Amniotic epithelial cell (primary cell): ENCODE measurements around the gene FMO2.

Experiments used
- DNase-seq: peaks from one replicate; pipeline ENCODE4 v3.0.0-alpha.2; 2010; ENCODE audit warnings: low read depth

The FMO2 gene

DNA sequence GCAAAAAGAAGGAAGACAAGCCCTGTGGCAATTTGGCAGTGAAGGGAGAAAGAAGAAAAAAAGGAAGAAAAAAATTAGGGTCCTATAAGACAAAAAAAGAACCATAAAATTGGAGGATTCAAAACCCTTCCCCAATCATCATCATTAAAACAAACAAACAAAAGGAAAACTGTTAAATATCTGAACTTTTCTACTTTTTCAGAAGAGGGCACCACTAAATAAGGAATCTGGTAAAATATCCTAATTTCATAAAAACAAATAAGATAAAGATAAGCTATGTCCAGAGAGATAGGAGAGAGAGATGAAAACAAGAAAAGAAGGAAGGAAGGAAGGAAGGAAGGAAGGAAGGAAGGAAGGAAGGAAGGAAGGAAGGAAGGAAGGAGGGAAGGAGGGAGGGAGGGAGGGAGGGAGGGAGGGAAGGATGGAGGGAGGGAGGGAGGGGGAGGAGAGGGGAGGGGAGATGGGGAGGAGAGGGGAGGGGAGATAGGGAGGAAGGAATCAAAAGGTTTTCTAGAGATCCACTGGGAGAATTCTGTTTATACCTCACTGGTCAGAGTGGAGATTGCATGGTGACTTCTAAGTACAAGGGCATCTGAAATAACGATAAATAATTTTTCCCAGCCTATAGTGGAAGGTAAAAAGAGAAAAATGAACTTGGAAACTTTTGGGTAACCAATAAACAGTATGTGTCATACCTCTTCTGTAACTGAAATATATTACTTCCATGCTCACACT is 10.4 kb upstream of the FMO2 start:
- DNase-seq = no peak

DNA sequence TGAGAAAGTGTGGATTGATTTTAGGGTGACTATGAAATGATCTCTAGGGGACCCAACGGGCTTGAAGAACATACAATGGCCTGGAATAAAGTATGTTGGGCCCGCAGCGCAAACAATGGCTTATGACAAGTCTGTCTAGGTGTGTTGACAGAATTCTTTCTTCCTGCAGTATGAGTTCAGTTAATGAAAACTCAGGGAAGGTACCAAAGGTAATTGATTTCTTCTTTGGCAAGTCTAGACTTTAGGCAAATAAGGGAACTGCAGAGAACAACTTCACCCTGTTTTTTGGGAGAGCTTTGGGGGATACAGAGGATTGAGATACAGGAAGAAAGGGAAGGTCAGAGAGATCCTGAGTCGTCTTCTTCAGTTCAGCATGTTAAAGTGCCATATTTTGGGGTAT is 7.8 kb upstream of the FMO2 start:
- no peak for DNase-seq

DNA sequence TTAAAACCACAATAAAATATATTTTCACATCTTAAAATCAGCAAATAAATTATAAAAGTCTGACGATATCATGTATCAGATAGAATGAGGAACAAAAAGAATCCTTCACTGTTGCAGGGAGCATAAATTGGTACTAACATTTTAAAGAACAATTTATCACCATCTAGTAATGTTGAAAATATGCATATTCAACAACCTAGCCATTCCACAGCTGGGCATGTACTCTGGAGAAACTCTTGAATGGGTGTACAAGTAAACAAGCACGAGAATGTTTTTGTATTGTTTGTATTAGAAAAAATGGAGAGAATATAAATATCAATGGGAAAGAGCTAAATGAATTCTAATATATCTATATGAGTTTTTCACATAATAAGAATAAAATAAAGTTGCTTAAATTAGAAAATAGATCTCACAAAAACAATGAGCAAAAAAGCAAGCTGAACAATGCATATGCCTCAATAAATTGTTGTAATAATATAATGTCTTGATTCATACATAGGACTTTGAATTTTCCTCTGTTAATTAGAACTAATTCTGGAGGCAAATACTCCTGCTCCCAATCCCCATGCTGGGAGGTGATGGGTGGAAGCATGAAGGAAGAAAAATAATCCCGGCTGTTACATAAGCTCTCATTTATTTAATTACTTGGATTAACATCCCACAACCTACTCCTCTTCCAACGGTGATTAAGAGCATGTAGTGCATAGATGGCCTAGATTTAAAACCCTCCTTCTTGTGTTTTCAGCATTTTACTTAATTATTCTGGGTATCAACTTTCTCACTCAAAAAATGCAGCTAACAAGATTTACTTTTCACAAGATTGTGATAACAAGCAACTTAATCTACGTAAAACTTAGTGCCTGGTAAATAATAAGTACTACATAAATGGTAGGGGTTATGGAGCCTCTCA is 5.5 kb upstream of the FMO2 start:
- no peak for DNase-seq

DNA sequence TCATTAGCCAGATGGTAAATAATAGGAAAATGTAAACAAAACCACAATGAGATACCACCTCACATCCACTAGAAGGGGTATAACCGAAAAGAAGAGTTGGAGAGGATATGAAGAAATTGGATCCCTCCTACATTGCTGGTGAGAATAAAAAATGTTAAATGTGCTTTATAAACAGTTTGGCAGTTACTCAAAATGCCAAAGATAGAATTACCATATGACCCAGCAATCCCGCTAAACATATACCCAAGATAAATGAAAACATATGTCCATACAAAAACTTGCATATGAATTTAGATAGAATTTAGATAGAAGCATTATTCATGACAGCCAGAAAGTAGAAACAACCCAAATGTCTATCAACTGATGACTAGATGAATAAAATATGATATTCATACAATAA is 4.4 kb upstream of the FMO2 start:
- no peak for DNase-seq

DNA sequence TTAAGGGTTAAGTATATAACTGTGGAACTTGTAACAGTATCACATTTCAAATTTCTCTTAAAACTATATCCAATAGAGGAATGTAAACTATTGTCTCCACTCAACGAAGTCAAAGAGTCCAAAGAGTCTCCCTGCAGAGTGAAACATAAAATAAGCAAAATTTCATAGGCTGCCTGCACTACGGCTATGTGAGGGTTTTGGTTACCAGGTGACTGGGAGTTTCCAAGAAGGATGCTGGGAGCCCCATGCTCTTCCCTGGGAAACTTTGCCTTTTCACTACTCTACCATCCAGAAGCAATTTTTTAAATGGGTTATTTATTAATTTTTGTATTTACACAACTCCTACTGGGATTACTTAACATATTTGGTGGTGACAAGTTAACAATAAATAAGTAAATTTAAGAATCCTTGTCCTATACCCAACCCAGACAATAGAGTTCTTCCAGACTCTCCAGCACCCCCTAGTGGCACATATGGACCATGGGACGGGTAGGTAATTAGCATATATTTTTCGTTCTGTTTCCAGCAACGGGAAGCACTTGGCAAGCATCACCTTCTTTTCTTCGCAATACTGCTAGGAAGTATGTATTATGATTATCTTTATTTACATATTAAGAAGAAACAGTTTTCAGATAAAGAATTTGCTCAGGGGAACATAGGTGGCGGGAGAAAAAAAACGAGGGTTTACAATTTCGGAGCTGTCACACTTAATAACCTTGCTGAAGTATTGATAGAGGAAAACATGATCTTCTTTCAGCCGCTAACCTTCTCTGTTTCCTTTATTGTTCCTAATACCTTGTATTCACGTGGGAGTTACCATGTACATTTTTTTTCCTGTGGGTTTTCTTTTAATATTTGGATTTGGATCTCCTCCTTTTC is 3.5 kb downstream of the FMO2 start:
- DNase-seq = peak; percentile 45

DNA sequence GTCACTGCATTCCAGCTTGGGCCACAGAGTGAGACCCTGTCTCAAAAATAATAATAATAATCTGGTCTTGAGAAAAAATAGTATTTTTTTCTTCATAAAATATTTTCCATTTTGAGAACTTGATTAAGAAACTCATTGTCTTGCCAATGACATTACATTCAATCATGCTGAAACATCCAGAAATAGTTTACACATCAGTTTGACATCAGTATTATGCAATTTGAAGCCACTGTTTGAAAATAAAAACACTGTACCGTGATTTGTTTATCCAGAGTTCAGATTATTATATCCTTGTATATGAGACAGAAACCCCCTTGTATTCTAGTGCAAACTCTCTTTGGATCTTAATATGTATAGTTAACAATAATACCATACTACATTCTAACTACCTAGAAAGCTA is 6.9 kb downstream of the FMO2 start:
- no peak for DNase-seq

DNA sequence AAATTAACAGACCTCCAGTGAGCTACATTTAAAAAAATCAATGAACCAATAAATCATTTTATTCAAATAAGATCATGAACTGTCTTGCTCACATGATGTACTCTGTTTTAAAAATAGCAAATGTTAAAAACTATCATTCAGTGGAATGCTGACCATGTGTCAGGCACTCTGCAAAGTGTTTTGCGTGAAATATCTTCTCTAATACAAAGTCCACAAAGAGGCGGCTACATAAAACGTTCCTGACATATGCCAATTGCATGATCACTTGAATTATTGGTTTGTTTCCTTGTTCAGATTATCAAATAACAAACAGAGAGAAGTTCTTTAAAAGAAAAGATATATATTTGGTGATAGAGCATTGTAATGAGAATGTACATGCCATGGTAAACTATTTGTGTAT is 10.7 kb downstream of the FMO2 start:
- no peak for DNase-seq

DNA sequence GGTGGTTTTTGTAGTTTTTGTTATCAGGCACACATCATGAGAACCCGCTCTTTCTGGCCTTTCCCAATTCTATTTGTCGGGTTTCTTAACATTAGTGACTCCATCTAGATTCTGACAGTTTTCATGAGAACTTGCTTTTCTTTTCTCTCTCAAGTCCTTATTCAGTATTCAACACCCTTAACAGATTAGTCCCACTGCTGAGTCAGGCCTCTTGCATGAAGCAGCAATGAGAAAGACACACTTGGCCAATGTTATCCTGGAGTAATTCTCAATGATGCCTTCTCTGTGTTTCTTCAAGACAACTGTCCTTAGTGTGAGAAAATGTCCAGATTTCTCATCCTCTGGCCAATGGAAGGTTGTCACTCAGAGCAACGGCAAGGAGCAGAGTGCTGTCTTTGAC is 11.3 kb downstream of the FMO2 start:
- DNase-seq = no peak

DNA sequence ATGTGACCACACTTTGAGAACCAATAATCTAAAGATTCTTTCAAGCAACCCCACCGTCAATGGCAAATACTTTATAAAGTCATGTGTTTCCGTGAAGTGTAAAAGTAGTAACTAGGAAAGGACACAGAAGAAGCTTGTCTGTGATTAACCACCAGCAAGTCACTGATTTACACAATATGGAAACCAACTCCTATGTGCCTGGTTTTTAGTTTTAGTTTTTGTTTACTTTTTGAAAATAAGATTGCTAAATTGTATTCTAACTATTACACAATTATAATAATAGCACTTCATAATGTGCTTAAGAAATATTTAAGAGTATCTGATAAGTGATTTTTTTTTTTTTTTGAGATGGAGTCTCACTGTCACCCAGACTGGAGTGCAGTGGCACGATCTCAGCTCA is 13.0 kb downstream of the FMO2 start:
- no peak for DNase-seq

DNA sequence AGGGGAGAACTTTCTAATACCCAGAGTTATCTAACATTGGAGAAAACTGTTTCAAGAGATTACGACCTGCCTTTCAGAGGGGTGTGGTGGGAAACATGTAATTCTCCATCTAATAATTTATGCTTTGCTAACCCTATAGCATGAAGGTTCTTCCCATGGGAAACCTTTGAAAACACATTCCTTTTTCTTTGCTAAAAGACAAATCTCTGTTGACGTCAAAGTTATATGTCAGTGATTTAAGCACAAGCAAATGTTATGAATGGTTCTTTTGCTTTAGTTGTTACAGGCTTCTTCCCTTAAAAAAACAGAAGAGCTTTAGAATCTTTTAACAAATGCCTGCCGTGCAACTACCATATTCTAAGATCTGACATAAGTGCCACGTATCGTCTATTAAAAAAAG is 19.2 kb downstream of the FMO2 start:
- no peak for DNase-seq

DNA sequence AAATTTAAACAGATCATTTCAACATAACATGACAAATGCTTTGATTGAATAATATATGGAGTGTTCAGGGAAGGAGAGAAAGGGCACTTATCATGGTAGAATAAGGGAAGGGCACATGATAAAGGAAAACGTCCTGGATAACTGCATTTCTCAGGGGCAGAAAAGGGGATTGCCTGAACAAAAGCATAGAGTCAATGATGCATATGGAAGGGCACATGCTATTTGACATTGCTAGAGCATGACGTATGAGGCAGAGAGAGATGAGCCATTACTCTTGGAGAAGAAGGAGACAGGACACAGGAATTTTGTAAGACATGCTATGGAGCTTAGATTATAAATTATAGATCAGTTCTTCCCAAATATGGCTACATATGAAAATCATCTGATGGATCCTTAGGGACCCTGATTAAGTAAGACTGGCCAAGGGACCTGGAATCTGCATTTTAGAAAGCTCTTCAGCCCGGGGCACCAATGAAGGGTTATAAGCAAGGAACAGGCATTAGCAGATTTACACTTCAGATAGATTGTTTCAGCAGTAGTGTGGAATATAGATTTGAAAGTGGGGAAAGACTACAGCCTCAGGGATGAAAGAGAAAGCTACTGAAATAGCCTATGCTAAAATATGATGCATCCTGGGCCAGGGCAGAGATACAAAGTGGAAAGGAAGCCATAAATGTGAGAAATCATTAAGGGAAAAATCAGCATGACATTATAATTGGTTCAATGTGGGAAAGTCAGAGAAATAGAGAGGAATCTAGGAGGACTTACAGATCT is 21.3 kb downstream of the FMO2 start:
- no peak for DNase-seq

DNA sequence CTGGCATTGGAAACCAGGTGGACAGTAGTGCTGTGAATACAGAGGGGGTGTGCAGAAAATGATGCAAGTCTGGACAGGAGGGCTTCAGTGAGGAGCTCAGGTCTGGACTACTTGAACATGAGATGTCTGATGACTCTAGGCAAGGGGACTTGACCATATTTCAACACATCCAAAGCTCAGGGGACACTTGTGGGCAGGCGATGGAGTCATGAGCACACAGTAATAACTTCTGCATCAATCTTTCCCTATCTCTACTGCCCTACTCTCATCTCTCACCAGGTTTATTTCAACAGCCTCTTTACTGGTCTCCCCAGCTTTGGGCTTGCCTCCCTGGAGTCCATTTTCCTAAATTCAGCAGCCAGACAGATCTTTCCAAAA is 21.9 kb downstream of the FMO2 start:
- no peak for DNase-seq

DNA sequence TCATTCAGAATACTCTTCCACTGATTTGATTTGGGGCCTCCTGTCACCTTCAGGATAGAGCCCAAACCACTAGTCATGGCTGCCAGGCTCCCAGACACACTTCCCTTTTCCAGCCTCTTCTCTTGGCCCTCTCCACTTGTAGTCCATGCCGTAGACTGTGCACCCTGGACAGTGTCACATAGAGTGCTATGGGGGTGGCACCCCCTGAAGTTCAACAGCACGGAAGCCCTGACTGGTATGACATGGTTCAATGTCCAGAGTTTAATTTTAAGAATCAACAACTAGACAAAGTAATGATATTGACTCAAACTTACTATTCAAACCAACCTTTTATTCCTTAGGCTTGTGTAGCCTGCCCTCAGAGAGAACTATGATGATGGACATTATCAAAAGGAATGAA is 22.3 kb downstream of the FMO2 start:
- DNase-seq = no peak

DNA sequence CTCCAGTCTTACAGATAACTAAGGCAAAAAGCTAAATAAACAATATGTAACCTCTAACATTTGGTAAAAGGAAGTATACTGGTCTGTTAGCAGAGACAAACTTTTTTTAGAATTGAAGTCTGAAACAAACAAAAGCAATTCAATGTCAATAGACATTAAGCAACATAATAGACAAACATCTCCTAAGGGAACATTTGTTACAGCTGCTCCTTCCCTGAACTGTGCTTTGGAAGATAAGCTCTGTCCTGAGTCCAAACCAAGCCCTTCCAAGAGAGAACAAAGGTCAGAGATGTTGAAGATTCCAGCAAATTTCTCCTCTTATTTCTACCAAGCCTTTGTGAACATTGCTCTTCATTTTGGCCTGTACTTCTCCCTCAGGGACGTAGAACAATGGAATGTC is 25.3 kb downstream of the FMO2 start:
- no peak for DNase-seq

DNA sequence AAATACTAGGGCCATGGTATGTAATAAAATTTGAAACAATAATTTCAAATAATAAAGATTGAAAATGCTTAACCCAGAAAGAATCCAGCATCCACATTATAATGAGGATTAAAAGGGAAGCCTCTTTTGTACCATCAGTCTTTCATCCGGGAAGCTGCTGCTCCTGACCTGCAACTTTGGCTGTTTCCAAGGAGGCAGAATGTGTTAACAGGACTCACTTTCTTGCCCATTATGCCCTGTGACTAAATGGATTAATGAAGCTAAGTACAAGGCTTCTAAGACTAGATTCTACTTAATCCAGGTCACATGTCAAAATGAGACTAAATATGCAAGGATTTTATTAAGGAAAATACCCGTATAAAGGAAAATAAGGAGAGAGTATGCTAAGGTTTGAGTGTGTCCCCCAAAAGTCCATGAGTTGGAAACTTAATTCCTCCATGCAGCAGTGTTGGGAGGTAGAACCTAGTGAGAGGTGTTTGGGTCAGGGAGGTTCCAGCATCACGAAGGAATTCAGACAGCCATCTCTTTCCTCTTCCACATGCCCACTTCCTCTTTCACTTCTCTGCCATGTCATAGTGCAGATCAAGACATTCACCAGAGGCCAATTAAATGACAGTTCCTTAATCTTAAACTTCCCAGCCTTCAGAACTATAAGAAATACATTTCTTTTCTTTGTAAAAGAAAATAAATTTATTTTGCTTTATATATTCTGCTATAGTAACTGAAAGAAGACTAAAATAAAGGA is 27.7 kb downstream of the FMO2 start:
- DNase-seq = no peak

DNA sequence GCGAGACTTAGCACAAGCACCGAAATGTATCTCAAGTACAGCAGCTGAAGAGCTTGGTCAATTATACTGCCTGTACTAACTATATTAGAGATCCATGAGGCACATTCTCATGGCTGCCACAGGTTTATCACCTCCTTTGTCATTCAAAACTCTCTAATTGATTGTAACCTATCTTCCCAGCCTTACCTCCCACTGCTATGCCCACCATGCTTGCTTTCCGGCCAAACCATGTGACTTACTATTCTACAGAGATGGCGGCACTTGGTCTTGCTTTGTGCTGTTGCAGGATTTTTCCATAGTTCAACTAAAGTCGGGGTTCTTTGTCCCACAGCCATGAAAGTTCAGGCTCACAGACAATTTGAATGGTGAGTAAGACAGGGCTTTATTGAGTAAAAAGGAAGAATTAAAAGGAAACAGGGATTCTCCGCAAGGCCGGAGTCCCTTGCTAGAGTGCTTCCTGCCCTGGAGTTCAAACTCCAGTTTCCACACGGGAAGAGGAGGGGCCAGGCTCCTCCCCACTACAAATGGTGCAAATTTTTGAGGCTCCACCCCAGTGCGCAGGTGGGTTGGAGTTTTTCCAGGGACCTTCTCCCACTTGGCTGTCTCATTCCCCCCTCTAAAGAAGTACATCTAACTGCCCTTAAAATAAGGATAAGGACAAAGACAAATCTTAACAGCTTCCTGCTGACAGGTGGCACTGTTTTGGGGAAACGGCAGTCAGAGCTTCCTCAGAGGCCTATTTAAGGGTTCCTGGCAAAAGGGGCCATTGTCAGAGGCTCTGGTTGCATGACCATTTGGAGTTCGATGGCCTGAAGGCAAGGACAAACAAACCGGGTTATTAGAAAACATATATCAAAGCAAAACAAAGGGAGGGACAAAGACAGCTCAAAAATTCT is 28.7 kb downstream of the FMO2 start:
- no peak for DNase-seq

DNA sequence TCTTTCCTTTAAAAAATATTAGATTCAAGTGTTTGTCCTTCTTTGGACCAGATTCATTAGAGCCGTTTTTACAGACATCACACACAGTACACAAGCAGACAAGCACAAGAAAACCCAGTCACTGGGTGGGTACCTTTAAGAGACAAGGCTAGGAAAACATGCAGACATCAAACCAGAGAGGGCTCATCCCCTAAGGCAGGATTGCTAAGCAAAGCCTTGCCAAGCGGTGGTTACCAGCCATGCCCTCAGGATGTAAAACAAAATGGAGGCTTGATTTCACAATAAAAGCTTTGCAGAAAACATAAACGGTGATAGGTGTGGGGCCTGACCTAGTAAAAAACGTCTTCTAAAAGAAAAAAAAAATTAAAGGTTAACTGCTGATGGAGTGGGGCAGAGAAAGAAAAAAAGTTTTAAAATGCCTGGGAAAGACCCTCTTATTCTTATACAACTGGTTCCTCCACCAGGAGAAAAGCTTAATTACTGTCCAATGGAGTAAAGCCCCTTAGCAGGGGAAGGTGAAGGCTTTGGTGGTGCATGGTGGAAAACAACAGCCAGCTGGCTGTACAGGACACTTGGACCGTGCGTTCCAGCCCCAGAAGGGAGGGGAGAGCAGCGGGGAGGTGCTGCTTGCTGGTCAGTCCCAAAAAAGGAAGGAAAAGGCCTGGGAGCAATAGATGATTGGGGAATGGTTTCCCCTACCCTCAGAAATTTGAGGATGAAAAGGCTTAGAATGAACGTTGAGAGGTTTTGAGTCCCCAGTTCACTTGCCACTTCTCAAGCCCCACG is 32.8 kb downstream of the FMO2 start:
- DNase-seq = no peak

DNA sequence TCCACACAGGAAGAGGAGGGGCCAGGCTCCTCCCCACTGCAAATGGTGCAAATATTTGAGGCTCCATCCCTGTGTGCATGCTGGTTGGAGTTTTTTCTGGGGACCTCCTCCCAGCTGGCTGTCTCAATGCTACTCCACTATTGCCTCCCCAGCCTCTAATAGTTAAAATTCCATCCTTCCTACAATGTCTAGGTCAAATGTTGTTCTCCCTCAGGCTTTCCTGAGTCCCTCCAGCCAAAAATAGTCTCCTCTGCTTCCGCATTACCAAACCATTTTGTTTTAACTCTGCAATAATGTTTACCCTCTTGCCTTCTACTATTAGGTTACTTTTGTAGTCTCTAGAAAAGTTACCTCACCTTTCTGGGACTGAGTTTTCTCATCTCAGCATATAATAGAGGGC is 33.6 kb downstream of the FMO2 start:
- DNase-seq = no peak
